Esophagus (tissue), 2 donors: Measurements from ENCODE around the gene YAP1. TPM values are rescaled to one million over a fixed set of nuclear protein-coding genes. Genes with fewer than 3 reads are reported as not detected.

Source experiments
- H3K27ac ChIP-seq, 2 donors: one replicate each; pipeline ENCODE4 v1.5.1; 2013; ENCODE audit warnings: low read depth in 2 of 2, mild to moderate bottlenecking in 2 of 2, inconsistent platforms in 1 of 2, low read length in 1 of 2, moderate library complexity in 1 of 2
- H3K27me3 ChIP-seq, 2 donors: one replicate each; pipeline ENCODE4 v1.6.1; 2013; ENCODE audit warnings: low read length in 2 of 2, control low read depth in 1 of 2, mild to moderate bottlenecking in 1 of 2; ENCODE audit not compliant: insufficient read depth in 2 of 2, control insufficient read depth in 1 of 2
- H3K36me3 ChIP-seq, 2 donors: one replicate each; pipeline ENCODE4 v1.6.1; 2013; ENCODE audit warnings: low read length in 1 of 2; ENCODE audit not compliant: control insufficient read depth in 2 of 2, insufficient read depth in 2 of 2
- H3K4me1 ChIP-seq, 2 donors: one replicate each; pipeline ENCODE4 v1.6.1; 2013; ENCODE audit warnings: low read length in 1 of 2; ENCODE audit not compliant: control insufficient read depth in 2 of 2, insufficient read depth in 2 of 2
- H3K4me3 ChIP-seq, 2 donors: one replicate each; pipeline ENCODE4 v1.5.1; 2013; ENCODE audit warnings: low read length in 2 of 2, mild to moderate bottlenecking in 2 of 2, low read depth in 1 of 2, moderate library complexity in 1 of 2
- H3K9me3 ChIP-seq, 2 donors: one replicate each; pipeline ENCODE4 v1.6.1; 2013; ENCODE audit warnings: mild to moderate bottlenecking in 2 of 2, low read depth in 1 of 2, low read length in 1 of 2, moderate library complexity in 1 of 2; ENCODE audit not compliant: control insufficient read depth in 2 of 2, insufficient read depth in 1 of 2
- WGBS, 2 donors: extraction: QIAGEN DNeasy Blood & Tissue Kit; methylation state at CpG; one replicate each; pipeline ENCODE4 v1.1.7; 2013; 5-methylcytosine and 5-hydroxymethylcytosine counted together
- polyA plus RNA-seq, 2 donors: library from polyadenylated mRNA; stranded (reverse); fragments of 200-250 nt; gene quantifications; one replicate each; pipeline ENCODE4 v1.2.3, GENCODE V29; 2013
- donor health status: healthy with polysubstance abuse.
- donor health status: Bipolar disorder and iron deficiency.

YAP1 gene
- polyA plus RNA-seq, 2 donors = 30.6 to 39.5 TPM

DNA sequence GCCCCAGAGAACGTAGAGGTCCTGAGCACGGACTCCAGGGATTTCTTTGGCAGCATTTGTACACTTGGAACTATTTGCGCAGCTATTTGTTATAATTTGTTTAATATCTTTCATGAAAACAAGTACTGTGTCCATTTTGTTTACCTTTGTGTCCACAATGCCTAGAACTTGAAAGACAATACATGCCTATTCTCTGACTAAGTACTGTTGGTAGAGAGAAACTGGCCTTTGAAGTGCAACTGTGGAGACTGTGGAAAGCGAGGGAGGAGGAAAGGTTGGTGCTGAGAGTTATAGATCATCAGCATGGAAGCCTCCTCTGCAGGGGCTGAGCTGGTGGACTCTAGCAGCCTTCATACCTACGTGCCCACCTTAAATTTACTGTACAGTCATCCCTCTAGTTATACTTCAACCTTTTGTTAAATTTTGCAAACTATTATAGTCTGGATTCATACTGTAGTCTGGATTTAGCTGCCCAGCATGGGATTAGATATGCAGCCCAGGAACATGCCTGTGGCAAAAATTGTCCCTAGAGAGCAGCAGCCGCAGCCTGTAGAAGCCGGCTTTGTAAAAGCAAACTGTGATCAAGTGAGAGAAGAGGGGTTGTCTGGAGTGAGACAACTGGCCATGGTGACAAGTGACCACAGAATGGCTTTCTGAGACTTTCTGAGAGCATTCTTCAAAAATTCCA is 24.2 kb upstream of the YAP1 start:
- 80 to 81% methylated on average over 7 of the region's 7 CpGs for WGBS, 2 donors
- Histone ChIP-seq H3K4me1 (no peaks in the 10 kb centered on the region), H3K27me3 (no peaks in the 10 kb centered on the region), H3K4me3 (no peak overlapping the region), H3K36me3 (no peaks in the 10 kb centered on the region), H3K27ac (no peak overlapping the region), H3K9me3 (no peaks in the 10 kb centered on the region)

DNA sequence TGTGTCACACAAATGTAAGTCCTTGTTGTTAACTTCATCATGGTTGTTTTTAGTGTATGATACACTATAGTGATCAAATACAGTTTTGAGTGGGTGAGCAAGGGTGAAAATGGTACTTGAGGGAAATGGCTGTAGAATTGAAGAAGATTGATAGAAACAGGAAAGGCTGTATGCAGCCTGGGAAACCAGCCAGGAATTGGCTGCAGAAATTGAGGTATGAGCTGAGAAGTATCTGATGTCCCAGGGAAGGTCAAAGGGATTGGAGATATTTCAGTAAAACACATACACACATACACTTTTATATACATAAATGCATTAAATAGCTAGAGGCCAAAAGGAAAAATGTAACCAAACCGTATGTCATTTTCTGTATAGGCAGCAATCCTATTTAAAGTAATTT is 13.1 kb upstream of the YAP1 start:
- Histone ChIP-seq H3K27me3 (no peaks in the 10 kb centered on the region), H3K9me3 (no peaks in the 10 kb centered on the region), H3K36me3 (no peaks in the 10 kb centered on the region), H3K4me3 (no peak overlapping the region), H3K4me1 (no peaks in the 10 kb centered on the region), H3K27ac (no peak overlapping the region)
- WGBS, 2 donors = 67 to 79% methylated on average over 1 of the region's 1 CpG

GRCh38 chr11:102099755-102100154 is 10.5 kb upstream of the YAP1 start:
- Histone ChIP-seq H3K4me3 (no peak overlapping the region), H3K36me3 (no peaks in the 10 kb centered on the region), H3K4me1 (no peaks in the 10 kb centered on the region), H3K27ac (no peak overlapping the region), H3K27me3 (no peaks in the 10 kb centered on the region), H3K9me3 (no peaks in the 10 kb centered on the region)
- 88 to 90% methylated on average over 2 of the region's 2 CpGs for WGBS, 2 donors

DNA sequence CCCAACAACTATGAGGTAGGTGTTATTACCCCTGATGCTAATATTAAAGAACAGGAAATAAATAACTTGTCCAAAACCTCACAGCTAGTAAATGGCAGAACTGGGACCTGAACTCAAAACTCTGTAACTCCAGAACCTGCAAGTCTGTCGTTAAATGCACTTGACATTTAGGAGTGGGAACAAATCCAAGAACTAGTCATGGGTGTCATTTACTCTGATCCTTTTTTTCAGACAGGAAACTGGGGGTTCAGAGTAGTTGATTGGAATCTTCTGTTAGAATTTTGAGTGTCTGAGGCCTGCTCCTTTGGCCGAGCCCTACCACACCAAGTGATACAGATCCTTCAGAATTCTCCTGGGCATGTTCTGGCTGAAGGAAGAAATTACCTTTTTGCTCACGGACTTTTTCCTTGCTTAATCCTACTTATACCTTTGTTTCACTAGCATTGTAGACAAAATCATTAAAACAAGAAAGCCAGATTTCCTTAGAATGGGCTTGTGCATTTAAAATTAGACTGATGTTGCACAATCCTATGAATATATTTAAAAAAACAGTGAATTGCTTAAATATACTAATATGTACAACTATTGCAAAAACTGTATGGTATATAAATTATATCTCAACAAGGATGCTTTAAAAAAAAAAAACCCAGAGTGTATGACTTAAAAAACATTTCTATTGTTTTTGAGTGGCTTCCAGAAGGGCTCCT is 1.4 kb upstream of the YAP1 start:
- H3K27me3 ChIP-seq = no peaks in the 10 kb centered on the region
- H3K9me3 ChIP-seq = no peaks in the 10 kb centered on the region
- H3K27ac ChIP-seq = peak overlapping the region; percentile 9 to 56
- no peak overlapping the region for H3K4me3 ChIP-seq
- no peaks in the 10 kb centered on the region for H3K36me3 ChIP-seq
- H3K4me1 ChIP-seq = no peaks in the 10 kb centered on the region
- 52 to 58% methylated on average over 3 of the region's 3 CpGs for WGBS, 2 donors

GRCh38 chr11:102110761-102111010 is 439 bp downstream of the YAP1 start:
- H3K27me3 ChIP-seq = no peaks in the 10 kb centered on the region
- peak overlapping the region; percentile 96 to 97 for H3K27ac ChIP-seq
- no peaks in the 10 kb centered on the region for H3K9me3 ChIP-seq
- peak overlapping the region; percentile 84 to 94 for H3K4me3 ChIP-seq
- no peaks in the 10 kb centered on the region for H3K36me3 ChIP-seq
- WGBS, 2 donors = 0 to 2% methylated on average over 3 to 31 of the region's 31 CpGs
- H3K4me1 ChIP-seq = no peaks in the 10 kb centered on the region

GRCh38 chr11:102111011-102111786 is 952 bp downstream of the YAP1 start:
- WGBS, 2 donors = 1% methylated on average over 51 to 61 of the region's 61 CpGs
- no peaks in the 10 kb centered on the region for H3K9me3 ChIP-seq
- no peaks in the 10 kb centered on the region for H3K36me3 ChIP-seq
- peak overlapping the region; percentile 84 to 94 for H3K4me3 ChIP-seq
- H3K27ac ChIP-seq = peak overlapping the region; percentile 96 to 97
- no peaks in the 10 kb centered on the region for H3K27me3 ChIP-seq
- H3K4me1 ChIP-seq = no peaks in the 10 kb centered on the region

DNA sequence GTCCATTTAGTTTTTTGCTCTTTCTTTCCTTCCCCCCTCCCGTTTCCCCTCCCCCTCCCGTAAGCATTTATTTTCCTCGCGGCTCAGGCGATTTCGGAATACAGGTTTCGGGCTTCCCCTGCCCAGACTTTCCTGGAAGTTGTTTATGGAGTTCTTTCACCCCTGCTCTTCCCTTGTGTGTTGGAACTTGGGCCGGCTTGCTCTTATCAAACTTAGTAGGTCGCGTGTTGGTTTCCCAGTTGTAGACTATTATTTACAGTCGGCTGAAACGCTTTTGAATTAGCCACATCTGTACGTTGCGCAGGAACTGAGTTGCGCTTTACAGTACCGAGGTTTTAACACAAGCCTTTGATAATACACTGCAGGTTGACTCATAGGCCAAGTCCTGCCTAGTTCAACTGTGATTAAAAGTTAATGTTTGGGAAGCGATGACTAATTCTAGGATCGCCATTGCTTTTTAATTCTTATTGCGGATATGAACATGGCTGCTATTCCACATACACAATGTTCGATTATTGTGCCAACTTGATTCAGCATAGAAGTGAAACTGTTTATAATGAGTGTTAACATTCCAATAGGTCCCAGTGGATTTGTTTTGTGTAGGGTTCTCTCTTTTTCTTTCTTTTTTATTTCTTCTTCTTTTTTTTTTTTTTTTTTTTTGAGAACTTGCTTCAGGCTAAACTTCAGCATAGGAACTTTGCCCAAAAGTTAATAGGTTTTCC is 1.7 kb downstream of the YAP1 start:
- no peaks in the 10 kb centered on the region for H3K9me3 ChIP-seq
- H3K4me1 ChIP-seq = no peaks in the 10 kb centered on the region
- no peaks in the 10 kb centered on the region for H3K27me3 ChIP-seq
- H3K27ac ChIP-seq = peak overlapping the region; percentile 96 to 97
- no peaks in the 10 kb centered on the region for H3K36me3 ChIP-seq
- H3K4me3 ChIP-seq = peak overlapping the region; percentile 84 to 94
- WGBS, 2 donors = 1 to 2% methylated on average over 20 of the region's 20 CpGs

DNA sequence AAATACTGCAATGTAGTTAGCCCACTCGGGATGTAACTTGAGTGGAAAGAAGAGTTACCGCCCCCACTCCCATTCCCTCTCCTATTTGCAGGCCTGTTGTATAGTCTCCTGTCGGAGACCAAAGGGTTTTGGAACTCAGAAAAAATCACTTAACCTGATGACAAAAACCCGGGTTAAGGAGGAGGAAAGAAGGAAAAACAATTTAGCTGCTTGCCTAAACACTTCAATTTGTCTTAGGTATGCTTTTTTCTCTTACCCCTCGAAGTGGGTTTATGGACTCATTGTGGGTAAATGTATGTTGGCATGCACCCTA is 2.2 kb downstream of the YAP1 start:
- H3K27ac ChIP-seq = peak overlapping the region; percentile 82 to 96
- peak overlapping the region; percentile 46 to 84 for H3K4me3 ChIP-seq
- 13 to 17% methylated on average over 5 of the region's 5 CpGs for WGBS, 2 donors
- no peaks in the 10 kb centered on the region for H3K4me1 ChIP-seq
- no peaks in the 10 kb centered on the region for H3K36me3 ChIP-seq
- no peaks in the 10 kb centered on the region for H3K27me3 ChIP-seq
- no peaks in the 10 kb centered on the region for H3K9me3 ChIP-seq

DNA sequence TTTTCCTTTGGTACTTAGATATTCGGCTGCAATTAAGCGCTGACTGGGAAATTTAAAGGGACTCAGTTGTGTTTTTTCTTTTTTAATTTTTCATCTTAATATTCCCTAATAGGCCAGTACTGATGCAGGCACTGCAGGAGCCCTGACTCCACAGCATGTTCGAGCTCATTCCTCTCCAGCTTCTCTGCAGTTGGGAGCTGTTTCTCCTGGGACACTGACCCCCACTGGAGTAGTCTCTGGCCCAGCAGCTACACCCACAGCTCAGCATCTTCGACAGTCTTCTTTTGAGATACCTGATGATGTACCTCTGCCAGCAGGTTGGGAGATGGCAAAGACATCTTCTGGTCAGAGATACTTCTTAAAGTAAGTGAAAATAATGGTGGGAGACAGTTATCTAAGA is 3.8 kb downstream of the YAP1 start:
- Histone ChIP-seq H3K36me3 (no peaks in the 10 kb centered on the region), H3K4me3 (no peak overlapping the region), H3K27ac (no peak overlapping the region), H3K4me1 (peaks cover 0 to 2% of the 10 kb centered on the region in 2 donors), H3K27me3 (no peaks in the 10 kb centered on the region), H3K9me3 (no peaks in the 10 kb centered on the region)
- WGBS, 2 donors = 53 to 54% methylated on average over 4 of the region's 4 CpGs
